Inflammatory macrophage treated with lipopolysaccharide for 4 hours (primary cell): ENCODE data around the gene TPD52L1.

Source experiments
- DNase-seq: peaks from one replicate; pipeline ENCODE4 v3.0.0-alpha.2; 2020

TPD52L1 gene

DNA sequence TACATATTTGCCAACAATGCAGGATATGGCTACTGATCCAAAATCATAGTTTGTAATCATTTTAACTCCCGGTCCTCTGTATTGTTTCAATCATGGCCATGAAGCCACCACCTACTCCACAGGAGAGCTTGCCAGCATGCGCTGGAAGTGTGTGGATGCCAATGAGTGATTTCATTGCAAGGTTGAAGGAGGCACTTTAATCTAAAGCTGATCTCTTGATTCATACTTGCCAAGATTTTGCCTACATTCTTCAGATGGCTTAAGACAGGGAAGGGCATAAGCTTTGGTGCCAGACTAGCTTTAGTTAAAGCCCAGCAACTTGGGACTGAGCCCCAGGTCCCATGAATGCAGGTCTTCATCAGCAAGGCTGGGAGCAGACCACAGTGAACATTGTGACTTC, 58.8 kb downstream of the TPD52L1 start:
- no peak for DNase-seq

DNA sequence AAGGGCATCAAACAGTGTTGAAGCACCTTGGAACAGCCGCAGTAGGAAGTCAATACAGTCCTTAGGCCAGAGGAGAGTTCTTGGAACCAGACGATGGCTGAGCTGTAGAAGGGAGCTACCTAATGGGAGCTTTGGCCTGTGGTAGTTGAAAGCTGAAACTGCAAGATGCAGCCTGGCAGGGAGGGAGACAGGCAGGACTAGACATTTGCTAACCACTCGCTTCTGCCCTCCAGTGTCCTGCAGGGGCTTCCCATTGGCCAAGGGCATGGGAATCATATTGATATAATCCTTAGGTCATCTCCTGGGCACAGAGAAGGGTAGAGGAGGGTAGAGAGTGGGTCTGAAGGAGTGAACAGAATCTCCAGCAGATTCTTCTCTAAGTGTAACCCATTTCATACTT, 60.4 kb downstream of the TPD52L1 start:
- DNase-seq: no peak

DNA sequence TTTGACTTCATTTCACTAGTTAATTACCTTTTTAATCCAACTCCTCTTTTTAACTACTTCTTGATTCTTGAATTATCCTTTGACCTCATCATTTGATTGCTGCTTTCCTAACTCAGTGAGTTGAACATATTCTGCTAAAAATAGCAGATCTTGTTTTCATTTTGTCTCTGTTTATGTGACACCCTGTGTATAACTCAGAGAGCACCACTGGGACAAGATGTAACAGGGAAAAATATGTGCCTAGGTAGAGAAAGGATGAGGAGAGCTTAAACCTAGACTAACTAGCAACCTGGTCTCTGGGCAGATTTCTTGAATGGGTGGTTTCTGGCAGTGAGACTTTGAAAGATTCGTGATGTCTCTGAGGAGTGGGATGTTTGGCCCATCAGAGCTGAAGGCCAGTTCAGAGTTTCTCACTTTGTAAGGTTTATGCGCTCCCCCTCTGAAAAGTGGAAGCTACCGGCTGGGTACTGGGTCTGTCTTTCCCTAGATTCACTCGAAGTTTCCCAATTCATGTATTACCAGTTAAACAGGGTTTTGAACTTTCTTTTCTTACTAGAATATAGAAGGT, 61.8 kb downstream of the TPD52L1 start:
- DNase-seq: no peak

DNA sequence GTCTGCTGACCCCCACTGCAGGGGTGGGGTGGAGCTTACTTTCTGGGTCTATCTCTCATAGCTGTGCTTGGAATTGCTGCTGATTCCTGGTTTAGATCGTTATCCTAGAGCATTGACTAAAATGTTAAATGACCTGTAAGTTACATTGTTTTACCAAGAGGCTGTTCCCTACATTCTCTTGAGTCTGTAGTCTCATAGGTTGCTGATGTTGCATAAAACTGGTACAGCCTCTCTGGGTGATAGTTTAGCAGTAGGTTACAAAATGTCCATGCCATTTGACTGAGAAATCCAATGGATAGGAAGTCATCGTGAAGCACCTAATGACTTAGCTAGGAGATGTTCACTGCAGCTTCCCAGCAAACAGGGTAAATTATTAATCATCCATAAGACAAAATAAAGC, 62.4 kb downstream of the TPD52L1 start:
- DNase-seq: no peak

DNA sequence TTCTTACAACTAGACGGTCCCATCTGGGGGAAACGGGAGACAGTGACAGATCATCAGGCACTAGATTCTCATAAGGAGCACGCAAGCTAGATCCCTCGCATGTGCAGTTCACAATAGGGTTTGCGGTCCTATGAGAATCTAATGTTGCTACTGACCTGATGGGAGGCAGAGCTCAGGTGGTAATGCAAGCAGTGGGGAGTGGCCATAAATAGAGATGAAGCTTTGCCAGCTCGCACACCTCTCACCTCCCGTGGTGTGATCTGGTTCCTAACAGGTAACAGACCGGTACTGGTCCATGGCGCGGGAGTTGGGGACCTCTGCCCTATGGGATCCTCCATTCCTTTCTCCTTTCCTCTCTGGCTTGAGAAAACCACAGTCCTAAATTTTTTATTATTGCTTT, 63.8 kb downstream of the TPD52L1 start:
- no peak for DNase-seq

DNA sequence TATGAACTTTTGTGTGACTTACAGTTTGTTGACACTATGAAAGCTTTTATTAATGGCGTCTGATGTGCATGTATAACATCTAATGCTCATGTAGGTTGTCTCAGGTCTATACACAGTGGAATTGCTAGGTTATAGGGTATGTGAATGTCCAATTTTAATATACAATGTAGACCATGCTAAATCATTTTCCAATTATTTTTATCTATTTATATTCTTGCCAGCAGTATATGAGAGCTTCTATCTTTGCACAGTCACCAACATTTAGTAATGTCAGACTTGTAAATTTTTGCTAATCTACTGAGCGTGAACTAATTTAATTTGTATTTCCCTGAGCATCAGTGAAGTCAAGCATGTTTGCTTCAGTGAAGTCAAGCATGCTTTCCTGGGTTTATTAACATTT, 64.4 kb downstream of the TPD52L1 start:
- no peak for DNase-seq

DNA sequence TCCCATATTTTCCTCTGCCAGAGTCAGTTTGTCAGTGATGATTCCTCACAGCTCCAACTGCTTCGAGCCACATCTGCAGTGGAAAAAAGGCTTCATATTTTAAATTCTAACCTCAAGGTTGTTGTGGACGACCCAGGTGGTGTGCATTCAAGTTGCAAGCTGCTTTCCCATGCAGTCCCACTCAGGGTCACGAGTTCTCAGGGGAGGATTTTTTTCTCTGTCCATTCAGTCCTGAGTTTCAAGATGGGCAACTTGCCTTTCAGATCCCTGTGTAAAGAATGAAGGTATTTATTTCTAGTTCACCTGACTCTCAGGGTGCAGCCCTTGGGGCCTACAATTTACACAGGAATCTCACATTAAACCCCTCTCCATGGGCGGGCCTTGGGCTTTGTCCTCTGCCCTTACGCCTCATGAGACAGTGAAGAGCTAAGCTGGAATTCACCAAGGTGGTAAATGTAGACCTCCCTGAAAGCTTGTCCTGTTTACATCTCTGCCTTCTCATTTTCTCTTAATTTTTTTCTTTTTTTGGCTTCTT, 65.9 kb downstream of the TPD52L1 start:
- DNase-seq: no peak

DNA sequence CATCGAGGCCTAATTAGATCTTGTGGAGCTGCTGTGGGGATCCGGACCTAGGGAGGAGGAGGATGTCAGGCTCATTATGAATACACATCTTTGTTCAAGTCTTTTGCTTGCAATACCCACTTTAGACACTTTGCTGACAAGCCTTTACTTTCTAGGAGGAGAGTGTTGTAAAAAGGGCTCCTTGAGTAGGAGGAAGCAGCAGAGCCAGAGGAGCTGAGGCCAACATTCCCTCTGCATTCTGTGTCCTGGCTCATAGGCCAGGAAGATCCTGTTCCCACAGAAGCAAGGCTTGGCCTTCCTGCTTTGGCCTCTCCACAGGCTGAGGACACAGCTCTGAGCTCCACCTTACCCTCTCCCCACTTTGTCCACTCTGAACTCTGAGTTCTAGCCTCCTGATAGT, 67.1 kb downstream of the TPD52L1 start:
- no peak for DNase-seq

DNA sequence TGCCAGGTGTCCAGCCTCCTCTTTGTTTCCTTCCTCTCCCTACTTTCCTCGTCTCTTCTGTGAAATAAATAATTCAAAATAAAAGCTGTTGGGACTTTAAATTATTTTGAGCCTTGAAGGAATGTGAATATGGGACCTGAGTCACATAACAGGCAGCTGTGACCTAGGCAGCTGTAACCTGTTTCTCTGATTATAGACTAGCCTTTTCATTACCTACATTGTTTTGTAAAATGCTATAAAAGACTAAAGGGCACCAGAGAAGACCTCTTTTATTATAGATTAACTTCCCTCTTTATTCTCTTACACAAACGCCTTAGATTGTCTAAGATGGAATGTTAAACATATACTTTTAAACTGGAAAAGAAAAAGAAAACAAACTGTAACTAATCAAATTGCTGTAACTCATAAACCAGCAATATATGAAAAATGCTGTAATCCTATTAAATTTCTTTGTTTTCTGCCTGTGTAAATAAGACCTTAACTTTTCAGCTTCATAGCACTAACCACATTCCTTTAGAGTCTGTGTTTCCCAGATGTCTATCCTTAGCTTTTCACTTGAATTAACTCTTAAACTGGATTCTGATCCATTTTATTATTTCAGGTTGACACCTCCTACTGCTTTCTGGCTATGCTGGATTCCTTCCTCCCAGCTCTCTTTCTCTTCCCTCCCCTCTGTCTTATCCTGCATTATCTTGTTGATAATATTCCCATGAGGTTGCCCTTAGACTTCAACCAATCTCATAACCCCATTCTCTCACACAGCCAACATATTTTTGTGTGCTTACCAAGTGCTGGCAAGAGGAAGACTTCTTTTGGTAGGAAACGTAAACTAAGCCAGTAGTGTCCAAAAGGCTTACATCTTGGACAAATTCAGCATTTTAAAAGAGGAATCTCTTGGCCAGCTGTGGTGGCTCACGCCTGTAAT, 69.2 kb downstream of the TPD52L1 start:
- DNase-seq: no peak

DNA sequence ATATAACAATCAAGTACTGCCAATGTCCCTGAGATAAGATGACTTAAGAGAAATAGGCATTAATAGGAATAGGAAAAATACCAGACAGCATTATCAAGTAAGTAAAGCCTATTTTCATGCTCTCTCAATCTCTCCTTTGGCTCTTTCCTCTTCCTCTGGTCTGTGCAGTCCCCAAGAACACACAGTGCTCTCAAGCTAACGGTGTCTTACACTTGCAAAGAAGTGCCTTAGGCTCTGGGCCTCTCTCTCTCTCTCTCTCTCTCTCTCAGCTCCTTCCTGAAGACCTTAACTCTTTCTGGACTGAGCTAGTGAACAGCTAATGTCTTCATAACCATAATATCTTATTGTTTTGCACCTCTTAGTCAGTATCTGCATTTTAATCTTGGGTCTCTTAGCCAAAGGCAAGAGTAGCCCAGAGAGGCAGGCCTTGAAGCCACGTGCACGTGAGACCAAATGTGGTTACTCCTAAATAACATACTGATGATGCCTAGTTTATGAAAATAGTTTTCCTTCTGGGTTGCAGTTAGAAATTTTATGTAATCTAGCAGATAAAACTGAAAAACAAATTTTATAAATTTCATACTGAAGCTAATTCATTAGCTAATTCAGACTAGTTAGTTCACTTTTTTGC, 70.8 kb downstream of the TPD52L1 start:
- no peak for DNase-seq

DNA sequence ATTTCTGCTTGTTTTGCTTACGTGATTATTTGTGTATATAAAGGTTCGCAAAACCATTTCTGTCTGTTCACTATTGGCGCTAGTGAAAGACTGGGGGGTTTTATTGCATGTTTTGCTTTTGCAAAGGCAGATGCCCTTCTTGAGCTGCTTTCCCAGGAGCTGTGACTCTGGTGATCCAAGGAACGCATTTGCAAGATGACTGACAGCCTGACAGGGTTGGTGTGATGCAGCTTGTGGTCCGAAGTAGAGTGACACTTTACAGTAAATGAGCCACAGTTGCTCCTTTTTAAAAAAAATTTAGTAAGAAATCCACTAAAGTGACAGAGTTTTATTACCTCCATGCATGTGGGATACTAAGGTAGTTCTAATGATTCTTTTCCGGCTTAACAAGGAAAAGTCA, 73.7 kb downstream of the TPD52L1 start:
- no peak for DNase-seq

DNA sequence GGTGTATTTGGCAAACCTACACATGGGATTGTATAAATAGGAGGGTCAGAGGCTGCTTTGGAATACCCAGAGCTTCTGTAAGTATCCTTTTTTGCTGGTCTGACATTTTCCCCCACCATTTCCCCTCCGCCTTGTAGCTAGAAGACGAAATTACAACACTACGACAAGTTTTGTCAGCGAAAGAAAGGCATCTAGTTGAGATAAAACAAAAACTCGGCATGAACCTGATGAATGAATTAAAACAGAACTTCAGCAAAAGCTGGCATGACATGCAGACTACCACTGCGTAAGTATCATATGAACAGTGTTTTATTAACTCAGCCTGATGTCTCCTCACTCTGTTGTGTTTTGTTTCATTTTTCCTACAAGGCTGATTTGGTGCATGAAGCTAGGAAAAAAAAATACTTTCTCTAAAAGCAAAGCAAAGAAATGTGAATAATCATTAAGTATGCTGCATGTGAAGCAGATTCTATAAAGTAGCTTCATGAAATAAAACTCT, 75.5 kb downstream of the TPD52L1 start:
- no peak for DNase-seq

DNA sequence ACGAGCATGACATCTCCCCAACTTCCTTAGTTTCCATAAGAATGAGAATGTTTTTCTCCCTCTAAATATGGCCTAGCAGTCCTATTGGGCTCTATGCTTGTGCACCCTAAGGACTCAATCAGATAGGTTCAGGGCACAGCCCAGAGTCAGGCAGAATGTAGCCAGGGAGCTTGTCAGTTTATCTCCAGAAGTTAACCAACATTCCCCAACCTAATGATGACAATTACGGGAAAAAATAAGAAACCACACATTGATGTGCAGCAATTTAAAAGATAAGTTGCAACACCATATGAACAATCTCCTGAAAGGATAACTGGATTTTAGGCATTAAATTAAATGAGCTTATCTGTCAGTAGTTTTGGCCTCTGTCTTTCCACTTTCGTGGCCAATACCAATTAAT, 77.1 kb downstream of the TPD52L1 start:
- DNase-seq: no peak

DNA sequence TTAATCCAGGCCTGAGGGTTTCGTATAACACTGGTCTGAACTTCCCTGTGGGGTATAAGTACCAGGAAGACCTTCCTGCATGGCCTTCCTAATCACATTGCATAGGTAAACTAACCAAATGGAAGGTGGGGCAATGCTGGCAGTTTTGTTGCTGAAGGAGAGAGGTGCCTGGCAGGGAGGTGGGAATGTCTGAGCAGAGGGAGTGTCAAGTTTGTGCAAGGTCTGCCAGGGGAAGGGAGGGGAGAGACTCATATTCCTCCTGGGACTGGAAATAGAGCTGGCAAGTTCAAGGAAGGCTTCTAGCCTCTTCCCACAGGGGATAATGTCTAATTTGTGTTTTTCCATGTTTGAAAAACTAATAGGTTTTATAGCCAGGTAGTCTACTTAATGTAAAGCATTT, 77.6 kb downstream of the TPD52L1 start:
- DNase-seq: no peak

DNA sequence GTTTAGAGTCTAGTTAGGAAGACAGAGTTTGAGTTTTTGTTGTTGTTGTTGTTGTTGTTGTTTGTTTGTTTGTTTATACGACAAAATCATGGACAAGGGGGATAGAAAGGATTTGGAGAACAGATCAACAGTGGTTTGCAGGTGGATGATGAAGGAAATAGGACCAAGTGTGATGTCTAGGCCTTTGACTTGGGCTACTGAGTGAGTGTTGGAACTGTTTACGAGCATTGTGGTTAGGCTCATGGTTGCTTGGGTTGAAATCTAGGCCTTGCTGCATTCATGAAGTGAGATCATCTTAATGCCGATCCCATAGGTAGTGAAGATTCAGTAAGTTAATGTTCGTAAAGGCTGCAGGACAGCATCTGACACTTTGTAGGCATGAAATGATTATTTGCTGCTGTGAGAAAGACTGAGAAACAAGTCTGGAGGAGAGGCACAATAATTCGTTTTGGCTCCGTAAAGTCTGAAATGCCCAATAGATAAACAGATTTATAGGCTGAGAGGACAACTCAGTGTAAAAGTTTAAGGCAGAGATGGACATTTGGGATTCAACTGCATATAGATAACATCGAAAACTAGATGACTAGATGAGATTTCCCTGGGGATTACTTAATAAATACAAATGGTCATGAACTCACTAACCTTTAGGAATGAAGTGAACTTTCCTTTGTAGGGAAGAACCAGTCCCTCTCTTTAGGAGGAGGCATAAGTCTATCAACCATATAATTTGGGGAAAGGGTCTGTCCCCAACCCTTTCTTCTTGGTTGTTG, 78.2 kb downstream of the TPD52L1 start:
- DNase-seq: no peak

DNA sequence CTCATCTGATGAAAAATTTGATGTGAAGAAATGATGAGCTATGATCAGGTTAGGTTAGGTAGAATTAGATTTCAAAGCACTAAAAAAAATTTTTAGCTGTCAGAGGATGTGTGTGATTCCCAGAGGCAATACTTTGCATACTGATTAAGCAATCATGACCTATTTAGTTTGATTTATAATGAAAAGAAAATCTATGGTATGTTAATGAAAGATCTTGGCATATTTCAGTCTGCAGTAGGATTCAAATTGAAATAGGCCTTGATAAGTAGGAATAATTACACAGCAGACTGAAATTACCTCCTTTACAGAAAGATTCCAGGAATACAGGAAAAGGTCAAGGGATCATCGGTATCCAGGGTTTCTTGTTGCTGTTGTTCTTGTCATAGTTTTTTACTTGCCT, 78.9 kb downstream of the TPD52L1 start:
- no peak for DNase-seq

DNA sequence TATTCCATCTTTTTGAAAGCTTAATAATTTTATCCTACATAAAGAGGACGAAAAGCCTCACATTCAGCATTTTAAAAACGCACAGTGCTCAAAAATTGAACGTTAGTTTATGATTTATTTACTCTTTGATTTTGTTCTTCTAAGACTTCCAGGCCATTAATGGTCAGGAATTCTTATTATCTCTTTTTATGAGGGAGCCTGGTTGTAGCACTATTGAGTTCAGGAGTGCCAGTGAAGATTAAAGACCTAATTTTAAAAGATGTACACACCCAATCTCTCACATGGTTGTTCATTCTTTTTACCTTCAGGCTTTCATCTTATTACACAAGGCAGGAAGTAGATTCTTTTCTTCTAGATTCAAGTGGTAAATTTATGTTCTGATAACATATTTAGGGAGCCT, 79.6 kb downstream of the TPD52L1 start:
- DNase-seq: no peak

DNA sequence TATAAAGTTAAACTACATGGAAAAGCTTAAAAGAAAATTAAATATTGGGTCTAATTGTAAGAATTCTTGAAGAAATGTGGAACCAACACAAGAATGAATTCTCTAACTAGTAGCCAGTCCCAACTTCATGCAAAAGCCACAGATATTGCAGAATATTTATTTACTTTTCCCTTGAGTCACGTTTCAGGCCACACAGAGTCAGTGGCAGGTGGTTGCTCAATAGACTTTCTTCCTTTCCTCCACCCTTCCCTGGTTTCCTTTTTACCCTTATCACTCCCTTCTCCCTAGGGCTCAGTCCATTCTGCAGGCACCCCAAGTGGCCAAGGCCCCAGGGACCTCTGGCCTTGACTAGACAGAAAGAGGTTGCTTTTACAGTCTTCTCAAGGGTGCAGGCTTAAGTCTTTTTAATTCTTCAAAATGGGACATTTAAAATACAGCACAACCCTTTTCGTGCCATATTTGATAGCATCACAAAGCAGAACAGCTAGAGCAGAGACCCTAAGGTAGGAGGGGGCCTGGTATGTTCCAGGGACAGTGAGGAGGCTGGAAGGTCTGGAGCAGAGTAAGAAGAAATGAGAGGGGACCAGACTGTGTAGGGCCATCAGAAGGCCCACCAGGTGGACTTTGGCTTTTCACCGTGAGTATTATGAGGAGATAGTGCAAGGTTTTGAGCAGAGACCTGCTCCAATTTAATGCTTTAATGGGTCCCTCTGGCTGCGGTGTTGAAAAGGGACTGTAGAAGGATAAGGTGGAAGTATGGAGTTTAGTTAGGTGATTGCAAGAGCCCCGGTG, 83.2 kb downstream of the TPD52L1 start:
- DNase-seq: peak; percentile 6

DNA sequence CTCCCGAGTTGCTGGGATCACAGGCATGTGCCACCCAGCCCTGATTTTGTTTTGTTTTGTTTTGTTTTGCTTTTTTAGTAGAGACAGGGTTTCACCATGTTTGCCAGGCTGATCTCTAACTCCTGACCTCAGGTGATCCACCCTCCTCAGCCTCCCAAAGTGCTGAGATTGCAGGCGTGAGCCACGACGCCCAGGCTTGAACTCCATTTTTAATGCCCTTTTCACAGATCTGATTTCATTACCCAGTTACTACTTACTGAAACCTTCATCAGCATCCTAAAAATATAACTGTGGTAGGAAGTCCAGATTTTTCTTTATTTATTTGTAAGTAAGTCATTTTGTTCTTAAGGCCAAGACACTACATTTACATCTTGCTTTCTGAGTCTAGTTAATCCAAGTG, 84.2 kb downstream of the TPD52L1 start:
- DNase-seq: no peak

DNA sequence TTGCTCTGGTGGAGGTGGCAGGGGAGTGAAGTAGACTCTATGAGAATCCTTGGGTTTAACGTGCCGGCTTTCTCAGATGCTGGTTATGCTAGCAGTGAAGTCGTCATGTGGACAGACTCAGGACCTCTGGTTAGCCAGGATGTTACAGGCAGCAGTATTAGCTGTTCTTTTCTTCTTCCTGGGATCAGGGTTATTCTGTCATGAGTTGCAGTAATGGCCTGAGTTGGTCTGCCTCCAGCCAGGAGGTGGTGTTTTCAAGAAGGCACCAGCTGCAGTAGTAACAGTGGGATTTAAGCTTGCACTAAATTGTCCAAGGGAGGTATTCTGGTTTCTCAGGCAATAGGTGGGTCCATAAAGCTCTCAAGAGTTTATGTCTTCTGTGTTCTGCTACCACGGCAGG, 91.5 kb downstream of the TPD52L1 start:
- DNase-seq: no peak

DNA sequence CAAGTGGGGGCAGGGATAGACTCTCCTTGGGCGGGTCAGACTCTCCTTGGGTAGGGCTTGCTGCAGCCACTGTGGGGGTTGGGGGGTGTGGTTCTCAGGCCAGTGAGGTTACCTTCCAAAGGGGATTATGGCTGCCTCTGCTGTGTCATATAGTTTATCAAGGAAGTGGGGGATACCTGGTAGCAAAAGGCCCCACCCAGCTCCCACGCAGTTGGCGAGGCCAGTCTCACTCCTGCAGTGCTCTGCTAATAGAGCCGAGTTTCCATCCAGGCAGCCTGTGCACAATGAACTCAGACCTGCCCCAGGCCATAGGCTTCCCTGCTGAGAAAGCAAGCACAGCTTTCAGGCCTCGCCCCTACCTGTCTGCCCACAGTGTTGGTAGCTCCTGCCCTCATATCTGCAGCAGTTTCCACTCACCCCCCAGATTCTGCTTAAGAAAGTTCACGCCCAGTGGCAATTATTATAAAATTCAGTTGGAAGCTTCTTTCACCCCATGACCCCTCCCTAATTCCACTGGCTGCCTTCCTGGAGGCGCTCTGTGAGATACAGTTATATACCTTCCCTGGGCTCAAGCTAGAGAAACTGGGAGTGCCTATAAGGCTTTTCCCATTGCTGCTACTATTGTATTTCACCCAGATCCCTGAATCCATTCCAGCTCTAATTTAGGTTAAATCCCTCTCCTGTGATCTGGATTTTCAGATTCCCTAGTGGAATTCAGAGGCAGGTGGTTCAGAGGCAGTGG, 92.1 kb downstream of the TPD52L1 start:
- no peak for DNase-seq
